Left lung (tissue), 10 donors: ENCODE data around the gene C1QTNF2. TPM values are rescaled to one million over a fixed set of nuclear protein-coding genes. Genes with fewer than 3 reads are reported as not detected.

ENCODE experiments used
- ATAC-seq: fragments of 200-7000 bp; cut with Tn5 transposase; one replicate; pipeline ENCODE4 v1.9.1; 2020; ENCODE audit warnings: moderate library complexity
- DNase-seq, 4 donors: peaks; one replicate each; pipeline ENCODE4 v3.0.0-alpha.2; 2013 to 2020
- H3K27ac ChIP-seq, 2 donors: fragments of 200-600 bp; sonication (generic) in 1 of 2; one replicate each; pipeline versions ENCODE4 v1.5.0 to v1.8.0; 2020 to 2021
- H3K27me3 ChIP-seq, 2 donors: fragments of 200-600 bp; sonication (generic) in 1 of 2; one replicate each; pipeline versions ENCODE4 v1.5.0 to v1.8.0; 2020 to 2021
- H3K36me3 ChIP-seq, 2 donors: fragments of 200-600 bp; sonication (generic) in 1 of 2; one replicate each; pipeline versions ENCODE4 v1.5.0 to v1.8.0; 2020 to 2021
- H3K4me1 ChIP-seq, 2 donors: fragments of 200-600 bp; one replicate each; pipeline ENCODE4 v1.8.0; 2021
- H3K4me3 ChIP-seq, 2 donors: fragments of 200-600 bp; sonication (generic) in 1 of 2; one replicate each; pipeline versions ENCODE4 v1.5.0 to v1.8.0; 2020 to 2021; ENCODE audit warnings: mild to moderate bottlenecking in 1 of 2
- H3K9me3 ChIP-seq, 2 donors: fragments of 200-600 bp; sonication (generic) in 1 of 2; one replicate each; pipeline versions ENCODE4 v1.5.0 to v1.8.0; 2020 to 2021
- intact Hi-C, 2 donors: fragments of 100-400 bp; cut with DNase I; formaldehyde crosslinking; loops; one replicate each; pipeline versions ENCODE4 v1.11.2 to v1.14.2; 2022
- polyA plus RNA-seq, 6 donors: library from polyadenylated mRNA; unstranded; fragments of 120-200 nt; gene quantifications; one replicate each; pipeline ENCODE4 v1.2.1, GENCODE V29; 2013; ENCODE audit not compliant: insufficient read length in 6 of 6
- total RNA-seq, 2 donors: library from RNA; stranded (reverse); fragmentation: NEBNext Ultra II Directional; extraction: Animal tissue kit (Norgen Biotek cat#: 25700); gene quantifications; one replicate each; pipeline ENCODE4 v1.2.1, GENCODE V29; 2021
- TF ChIP-seq, protein P1 (sequence below), 2 donors: fragments of 200-600 bp; sonication (generic) in 1 of 2; IDR thresholded peaks; one replicate each; pipeline versions ENCODE4 v1.5.0 to v1.8.0; 2021; ENCODE audit warnings: antibody characterized with exemption in 2 of 2
- donor health status: DM: no; HTN: yes; CAD: no.
- donor health status: DM: no; HTN: no; CAD: no.

The C1QTNF2 gene
- total and polyA plus RNA-seq, 8 donors, result 2.3 to 5.3 (median 3.1) TPM

DNA sequence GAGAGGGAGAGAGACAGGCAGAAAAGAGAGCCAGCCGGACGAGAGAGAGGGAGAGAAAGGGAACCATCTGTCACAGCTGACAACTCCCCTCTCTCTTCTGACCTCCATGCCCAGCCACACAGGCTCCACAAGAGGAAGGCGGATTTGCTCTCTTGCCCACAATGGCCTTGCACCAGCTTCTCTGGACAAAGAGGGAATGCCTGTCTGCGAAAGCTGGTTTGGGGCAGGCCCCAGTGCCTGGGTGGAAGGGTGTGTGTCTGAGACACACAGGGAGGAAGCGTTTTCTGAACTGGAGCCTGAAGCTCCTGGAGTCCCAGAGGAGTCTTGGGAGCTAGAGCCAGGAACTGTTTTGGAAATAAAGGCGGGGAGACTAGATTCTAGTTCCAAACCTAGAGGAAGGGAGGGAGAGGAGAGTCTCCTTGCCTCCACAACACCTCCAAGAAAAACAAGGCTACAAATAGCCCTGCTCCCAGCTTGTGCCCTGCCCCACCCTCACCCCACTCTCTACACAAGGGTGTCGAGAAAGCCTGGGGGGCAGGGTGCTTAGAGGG lies 12.5 kb downstream of the C1QTNF2 start:
- no peak overlapping the region for H3K4me3 ChIP-seq
- intact Hi-C loops, result no loop called here
- DNase-seq (no peak), ATAC-seq (peak; percentile 40)
- H3K4me1 ChIP-seq, result peaks cover 2 to 12% of the 10 kb centered on the region in 2 donors
- peak overlapping the region in 1 of 2 donors; percentile 59 for H3K27ac ChIP-seq
- TF ChIP-seq, protein P1, sequence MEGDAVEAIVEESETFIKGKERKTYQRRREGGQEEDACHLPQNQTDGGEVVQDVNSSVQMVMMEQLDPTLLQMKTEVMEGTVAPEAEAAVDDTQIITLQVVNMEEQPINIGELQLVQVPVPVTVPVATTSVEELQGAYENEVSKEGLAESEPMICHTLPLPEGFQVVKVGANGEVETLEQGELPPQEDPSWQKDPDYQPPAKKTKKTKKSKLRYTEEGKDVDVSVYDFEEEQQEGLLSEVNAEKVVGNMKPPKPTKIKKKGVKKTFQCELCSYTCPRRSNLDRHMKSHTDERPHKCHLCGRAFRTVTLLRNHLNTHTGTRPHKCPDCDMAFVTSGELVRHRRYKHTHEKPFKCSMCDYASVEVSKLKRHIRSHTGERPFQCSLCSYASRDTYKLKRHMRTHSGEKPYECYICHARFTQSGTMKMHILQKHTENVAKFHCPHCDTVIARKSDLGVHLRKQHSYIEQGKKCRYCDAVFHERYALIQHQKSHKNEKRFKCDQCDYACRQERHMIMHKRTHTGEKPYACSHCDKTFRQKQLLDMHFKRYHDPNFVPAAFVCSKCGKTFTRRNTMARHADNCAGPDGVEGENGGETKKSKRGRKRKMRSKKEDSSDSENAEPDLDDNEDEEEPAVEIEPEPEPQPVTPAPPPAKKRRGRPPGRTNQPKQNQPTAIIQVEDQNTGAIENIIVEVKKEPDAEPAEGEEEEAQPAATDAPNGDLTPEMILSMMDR (IDR thresholded peaks at IDR 0.05), result no peak
- no peaks in the 10 kb centered on the region for H3K36me3 ChIP-seq
- H3K9me3 ChIP-seq, result no peaks in the 10 kb centered on the region
- H3K27me3 ChIP-seq, result no peaks in the 10 kb centered on the region

DNA sequence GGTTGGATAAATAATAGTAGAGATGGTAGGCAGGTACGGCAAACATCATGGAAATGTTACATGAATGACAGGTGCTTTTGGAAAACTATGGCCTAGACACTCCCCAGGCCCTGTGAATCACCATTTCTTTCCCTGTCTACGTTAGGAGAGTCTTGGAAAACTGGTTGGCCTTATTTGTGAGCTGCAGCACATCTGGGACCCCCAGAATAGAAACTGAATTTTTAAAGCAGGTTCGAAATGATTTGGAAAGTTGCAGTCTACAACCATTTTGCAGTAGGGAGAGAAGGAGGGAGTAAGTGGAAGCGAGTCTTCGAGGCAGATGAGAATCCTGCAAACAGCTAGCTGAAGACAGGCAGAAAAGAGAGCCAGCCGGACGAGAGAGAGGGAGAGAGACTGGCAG lies 13.0 kb downstream of the C1QTNF2 start:
- Histone ChIP-seq H3K9me3 (no peaks in the 10 kb centered on the region), H3K4me1 (peaks cover 0 to 10% of the 10 kb centered on the region in 2 donors), H3K36me3 (no peaks in the 10 kb centered on the region), H3K27ac (peak overlapping the region in 1 of 2 donors; percentile 59), H3K4me3 (no peak overlapping the region), H3K27me3 (no peaks in the 10 kb centered on the region)
- TF ChIP-seq, protein P1 (IDR thresholded peaks at IDR 0.05), result no peak
- no peak for ATAC-seq
- DNase-seq, result no peak
- intact Hi-C loops, result no loop called here

DNA sequence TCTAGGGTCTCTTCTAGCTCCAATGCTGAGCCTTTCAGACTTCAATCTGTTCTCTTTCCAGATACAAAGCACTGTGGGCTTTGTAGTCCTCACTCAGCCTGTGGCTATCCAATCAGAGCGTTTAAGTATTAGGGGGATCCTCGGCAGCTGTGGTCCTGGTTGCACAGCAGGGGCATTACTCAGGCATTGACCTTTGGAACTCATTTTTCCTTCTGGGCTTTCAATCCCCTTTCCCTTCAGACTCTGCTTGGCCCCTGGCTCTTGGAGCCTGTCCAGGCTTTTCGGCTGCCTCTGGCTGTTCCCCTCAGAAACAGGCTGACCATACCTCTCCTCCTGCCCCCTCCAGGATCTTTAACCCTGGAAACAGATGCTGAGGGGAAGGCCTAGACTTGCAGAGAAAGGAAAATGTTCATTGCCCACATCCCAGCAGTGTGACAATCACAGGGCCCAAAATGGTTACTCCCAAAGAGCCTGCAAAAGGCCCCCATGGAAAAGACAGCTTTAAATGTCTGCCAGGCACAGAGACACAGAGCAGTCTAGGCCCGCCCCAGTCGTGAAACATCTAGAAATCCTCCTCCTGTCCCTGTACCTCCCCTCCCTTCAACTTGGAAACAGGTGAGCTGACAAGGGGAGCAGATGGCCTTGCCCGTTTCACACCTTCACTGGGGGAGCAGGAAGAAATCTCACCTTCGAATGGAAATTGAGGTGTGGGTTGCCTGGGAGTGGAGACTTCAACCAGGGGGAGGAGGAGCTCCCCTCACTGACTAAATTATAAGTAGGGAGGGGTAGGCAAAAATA lies 13.7 kb downstream of the C1QTNF2 start:
- Histone ChIP-seq H3K27ac (no peak overlapping the region), H3K36me3 (no peaks in the 10 kb centered on the region), H3K4me3 (no peak overlapping the region), H3K27me3 (no peaks in the 10 kb centered on the region), H3K4me1 (peaks cover 0 to 10% of the 10 kb centered on the region in 2 donors), H3K9me3 (no peaks in the 10 kb centered on the region)
- ATAC-seq, result no peak
- intact Hi-C loops, result no loop called here
- no peak for DNase-seq
- TF ChIP-seq, protein P1 (IDR thresholded peaks at IDR 0.05), result no peak

DNA sequence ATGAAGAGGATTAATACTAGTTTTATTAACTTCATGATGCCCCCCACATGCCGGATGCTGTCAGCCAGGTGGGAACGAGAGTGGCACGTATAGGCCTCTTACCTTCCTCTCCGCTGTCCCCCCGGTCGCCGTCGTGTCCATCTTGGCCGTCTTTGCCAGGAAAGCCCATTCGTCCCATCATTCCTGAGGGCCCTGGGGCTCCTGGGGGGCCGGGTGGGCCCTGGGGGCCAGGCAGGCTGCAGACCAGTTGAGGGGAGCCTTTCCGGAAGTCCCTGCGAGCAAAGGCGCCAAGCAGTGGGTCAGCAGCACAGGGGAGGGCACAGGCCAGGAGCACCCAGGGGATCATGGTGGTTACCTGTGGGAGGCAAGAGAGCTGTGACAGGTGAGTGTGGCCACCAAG lies 15.8 kb downstream of the C1QTNF2 start:
- TF ChIP-seq, protein P1 (IDR thresholded peaks at IDR 0.05), result no peak
- peaks cover 0 to 8% of the 10 kb centered on the region in 2 donors for H3K4me1 ChIP-seq
- intact Hi-C loops, result no loop called here
- H3K9me3 ChIP-seq, result no peaks in the 10 kb centered on the region
- DNase-seq (peak in 1 of 4 donors; percentile 70), ATAC-seq (no peak)
- H3K4me3 ChIP-seq, result no peak overlapping the region
- no peaks in the 10 kb centered on the region for H3K36me3 ChIP-seq
- H3K27me3 ChIP-seq, result no peaks in the 10 kb centered on the region
- H3K27ac ChIP-seq, result no peak overlapping the region

DNA sequence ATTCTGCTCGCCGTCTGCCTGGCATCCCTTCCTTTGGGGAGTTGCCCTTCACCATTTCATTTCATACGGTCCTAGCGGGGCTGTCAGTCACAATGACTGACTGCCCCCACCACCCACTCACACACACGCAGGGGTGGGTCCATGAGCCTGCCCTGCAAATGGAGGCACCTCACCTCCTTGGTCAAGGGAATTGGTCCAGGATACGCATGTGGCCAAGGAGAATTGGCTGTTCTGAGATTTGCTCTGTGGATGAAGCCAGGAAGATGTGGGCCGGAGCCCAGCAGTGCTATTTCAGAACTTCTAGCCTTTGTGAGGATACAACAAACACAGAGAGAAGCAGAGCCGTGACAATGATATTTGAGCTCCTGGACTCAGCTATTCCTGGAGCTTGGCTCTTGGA lies 17.0 kb downstream of the C1QTNF2 start:
- H3K27me3 ChIP-seq, result no peaks in the 10 kb centered on the region
- intact Hi-C loops, result no loop called here
- H3K4me3 ChIP-seq, result no peak overlapping the region
- peaks cover 0 to 4% of the 10 kb centered on the region in 2 donors for H3K4me1 ChIP-seq
- TF ChIP-seq, protein P1 (IDR thresholded peaks at IDR 0.05), result no peak
- no peak overlapping the region for H3K27ac ChIP-seq
- no peaks in the 10 kb centered on the region for H3K9me3 ChIP-seq
- DNase-seq (no peak), ATAC-seq (no peak)
- no peaks in the 10 kb centered on the region for H3K36me3 ChIP-seq
